Tibial nerve (tissue), 4 donors: ENCODE data around the gene SLC25A34. TPM values are rescaled to one million over a fixed set of nuclear protein-coding genes. Genes with fewer than 3 reads are reported as not detected.
A peak's percentile ranks its signal among the peaks of the same experiment; 100 is the strongest.

Experiments
- DNase-seq, 2 donors: peaks; one replicate each; pipeline ENCODE4 v3.0.0-alpha.2; 2019; ENCODE audit warnings: low spot score in 2 of 2
- H3K27ac ChIP-seq, 4 donors: fragments of 200-600 bp; sonication (generic) in 3 of 4; one replicate each; pipeline ENCODE4 v1.5.1; 2017 to 2019; ENCODE audit warnings: mild to moderate bottlenecking in 1 of 4
- H3K27me3 ChIP-seq, 2 donors: fragments of 200-600 bp; sonication (generic) in 1 of 2; one replicate each; pipeline versions ENCODE4 v1.5.1 to v1.6.0; 2017 to 2019
- H3K36me3 ChIP-seq, 3 donors: fragments of 200-600 bp; sonication (generic); one replicate each; pipeline ENCODE4 v1.5.1; 2018 to 2019
- H3K4me1 ChIP-seq, 4 donors: fragments of 200-600 bp; sonication (generic) in 3 of 4; one replicate each; pipeline ENCODE4 v1.5.1; 2017 to 2019
- H3K4me3 ChIP-seq, 4 donors: fragments of 200-600 bp; sonication (generic) in 3 of 4; one replicate each; pipeline ENCODE4 v1.5.1; 2017 to 2019; ENCODE audit warnings: mild to moderate bottlenecking in 1 of 4, moderate library complexity in 1 of 4
- H3K9me3 ChIP-seq, 4 donors: fragments of 200-600 bp; sonication (generic) in 3 of 4; one replicate each; pipeline ENCODE4 v1.5.1; 2017 to 2019
- EP300 ChIP-seq, 2 donors: sonication (generic); formaldehyde crosslinking; IDR thresholded peaks; one replicate each; pipeline ENCODE4 v1.6.1; 2017; ENCODE audit warnings: antibody characterized with exemption in 2 of 2, mild to moderate bottlenecking in 1 of 2
- POLR2A ChIP-seq, 2 donors: fragments of 450-650 bp; IDR thresholded peaks; one replicate each; pipeline ENCODE4 v1.6.1; 2017; ENCODE audit warnings: antibody characterized with exemption in 2 of 2, mild to moderate bottlenecking in 2 of 2, moderate library complexity in 2 of 2
- WGBS, 2 donors: methylation state at CpG; one replicate each; pipeline ENCODE4 v1.1.5; 2018; 5-methylcytosine and 5-hydroxymethylcytosine counted together
- total RNA-seq, 4 donors: library from RNA; depleted of rRNA; stranded (reverse); fragments of >200 nt; gene quantifications; one replicate each; pipeline ENCODE4 v1.1.0, GENCODE V29; 2016
- TF ChIP-seq, protein P1 (sequence below), 5 experiments: fragments of 200-600 bp in 3 of 5; fragments of 450-650 bp in 2 of 5; sonication (generic) in 3 of 5; IDR thresholded peaks; one replicate each; pipeline ENCODE4 v1.5.1; 2016 to 2019; ENCODE audit warnings: antibody characterized with exemption in 5 of 5, mild to moderate bottlenecking in 3 of 5, moderate library complexity in 2 of 5

SLC25A34 gene
- total RNA-seq, 4 donors from 2014 or later = 2.8 to 23.7 (median 3.3) TPM

DNA sequence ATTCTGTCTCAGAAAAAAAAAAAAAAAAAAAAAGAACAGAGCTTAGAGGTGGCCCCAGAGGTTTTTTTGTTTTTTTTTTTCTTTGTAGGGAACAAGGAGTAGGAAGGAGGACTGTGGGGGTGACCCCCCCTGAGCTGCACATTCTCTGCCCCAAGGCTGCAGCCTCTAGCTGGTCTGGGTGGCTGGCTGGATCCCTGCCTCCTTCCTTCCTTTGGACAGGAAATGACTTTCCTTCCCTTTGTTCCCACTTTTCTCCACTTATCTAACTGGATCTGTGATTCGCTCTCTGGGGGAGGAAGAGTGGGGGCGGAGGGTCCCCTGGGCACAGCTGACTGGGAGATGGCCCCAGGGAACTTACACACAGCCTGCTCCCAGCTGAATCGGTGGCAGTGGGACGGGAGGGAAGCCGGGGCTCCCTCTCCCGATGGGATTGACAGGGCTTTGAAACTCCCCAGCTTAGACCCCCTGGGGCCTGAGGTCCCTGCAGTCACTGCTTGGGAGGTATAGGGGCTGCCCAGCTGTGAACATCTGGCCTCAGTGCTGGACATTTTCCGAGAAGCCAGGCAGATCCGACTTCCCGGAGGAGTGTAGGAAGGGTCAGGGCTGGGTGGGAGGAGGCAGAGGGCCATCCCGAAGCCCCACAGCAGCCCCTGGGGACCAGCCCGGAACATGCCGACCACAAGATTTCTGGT lies 24.6 kb downstream of the SLC25A34 start:
- no peak for DNase-seq
- H3K36me3 ChIP-seq = peaks cover 0 to 3% (median 0%) of the 10 kb centered on the region in 3 donors
- H3K4me1 ChIP-seq = peaks cover 0 to 53% (median 24%) of the 10 kb centered on the region in 4 donors
- H3K27me3 ChIP-seq = peaks cover 0 to 39% of the 10 kb centered on the region in 2 donors
- peak overlapping the region in 3 of 4 donors; percentile 57 to 82 (median 80) for H3K27ac ChIP-seq
- TF ChIP-seq EP300 (IDR thresholded peaks at IDR 0.05) (peak in 1 of 2 donors; percentile 17), POLR2A (IDR thresholded peaks at IDR 0.05) (no peak)
- TF ChIP-seq, protein P1, sequence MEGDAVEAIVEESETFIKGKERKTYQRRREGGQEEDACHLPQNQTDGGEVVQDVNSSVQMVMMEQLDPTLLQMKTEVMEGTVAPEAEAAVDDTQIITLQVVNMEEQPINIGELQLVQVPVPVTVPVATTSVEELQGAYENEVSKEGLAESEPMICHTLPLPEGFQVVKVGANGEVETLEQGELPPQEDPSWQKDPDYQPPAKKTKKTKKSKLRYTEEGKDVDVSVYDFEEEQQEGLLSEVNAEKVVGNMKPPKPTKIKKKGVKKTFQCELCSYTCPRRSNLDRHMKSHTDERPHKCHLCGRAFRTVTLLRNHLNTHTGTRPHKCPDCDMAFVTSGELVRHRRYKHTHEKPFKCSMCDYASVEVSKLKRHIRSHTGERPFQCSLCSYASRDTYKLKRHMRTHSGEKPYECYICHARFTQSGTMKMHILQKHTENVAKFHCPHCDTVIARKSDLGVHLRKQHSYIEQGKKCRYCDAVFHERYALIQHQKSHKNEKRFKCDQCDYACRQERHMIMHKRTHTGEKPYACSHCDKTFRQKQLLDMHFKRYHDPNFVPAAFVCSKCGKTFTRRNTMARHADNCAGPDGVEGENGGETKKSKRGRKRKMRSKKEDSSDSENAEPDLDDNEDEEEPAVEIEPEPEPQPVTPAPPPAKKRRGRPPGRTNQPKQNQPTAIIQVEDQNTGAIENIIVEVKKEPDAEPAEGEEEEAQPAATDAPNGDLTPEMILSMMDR (IDR thresholded peaks at IDR 0.05) = no peak
- no peaks in the 10 kb centered on the region for H3K9me3 ChIP-seq
- 25 to 30% methylated on average over 12 of the region's 12 CpGs for WGBS, 2 donors
- H3K4me3 ChIP-seq = peak overlapping the region in 2 of 4 donors; percentile 2 to 4

GRCh38 chr1:15761366-15762128 lies 25.5 kb downstream of the SLC25A34 start:
- Histone ChIP-seq H3K4me1 (peaks cover 0 to 47% (median 22%) of the 10 kb centered on the region in 4 donors), H3K27me3 (peaks cover 0 to 35% of the 10 kb centered on the region in 2 donors), H3K27ac (peak overlapping the region in 3 of 4 donors; percentile 57 to 82 (median 80)), H3K9me3 (no peaks in the 10 kb centered on the region), H3K4me3 (no peak overlapping the region), H3K36me3 (peaks cover 0 to 4% (median 0%) of the 10 kb centered on the region in 3 donors)
- TF ChIP-seq, protein P1 (IDR thresholded peaks at IDR 0.05) = no peak
- TF ChIP-seq POLR2A (IDR thresholded peaks at IDR 0.05) = no peak
- no peak for TF ChIP-seq EP300 (IDR thresholded peaks at IDR 0.05)
- no peak for DNase-seq
- 56 to 69% methylated on average over 8 of the region's 8 CpGs for WGBS, 2 donors

GRCh38 chr1:15762546-15762945 lies 26.5 kb downstream of the SLC25A34 start:
- Histone ChIP-seq H3K4me3 (no peak overlapping the region), H3K36me3 (peaks cover 0 to 4% (median 0%) of the 10 kb centered on the region in 3 donors), H3K27me3 (peaks cover 0 to 25% of the 10 kb centered on the region in 2 donors), H3K27ac (no peak overlapping the region), H3K9me3 (no peaks in the 10 kb centered on the region), H3K4me1 (peaks cover 0 to 38% (median 20%) of the 10 kb centered on the region in 4 donors)
- no peak for DNase-seq
- TF ChIP-seq, protein P1 (IDR thresholded peaks at IDR 0.05) = no peak
- no peak for TF ChIP-seq POLR2A (IDR thresholded peaks at IDR 0.05)
- TF ChIP-seq EP300 (IDR thresholded peaks at IDR 0.05) = no peak
- 74 to 79% methylated on average over 10 of the region's 10 CpGs for WGBS, 2 donors

GRCh38 chr1:15764269-15764764 lies 28.3 kb downstream of the SLC25A34 start:
- H3K9me3 ChIP-seq = no peaks in the 10 kb centered on the region
- peak overlapping the region in 1 of 4 donors; percentile 41 for H3K27ac ChIP-seq

GRCh38 chr1:15764890-15765289 lies 28.8 kb downstream of the SLC25A34 start:
- TF ChIP-seq, protein P1 (IDR thresholded peaks at IDR 0.05) = no peak
- TF ChIP-seq EP300 (IDR thresholded peaks at IDR 0.05) (no peak), POLR2A (IDR thresholded peaks at IDR 0.05) (no peak)
- peaks cover 0 to 3% of the 10 kb centered on the region in 2 donors for H3K27me3 ChIP-seq
- peaks cover 0 to 14% (median 2%) of the 10 kb centered on the region in 4 donors for H3K4me1 ChIP-seq
- peak overlapping the region in 1 of 4 donors; percentile 41 for H3K27ac ChIP-seq
- no peak overlapping the region for H3K4me3 ChIP-seq
- DNase-seq = no peak
- 87 to 91% methylated on average over 3 to 15 of the region's 15 CpGs for WGBS, 2 donors
- no peaks in the 10 kb centered on the region for H3K9me3 ChIP-seq
- peaks cover 0 to 4% (median 0%) of the 10 kb centered on the region in 3 donors for H3K36me3 ChIP-seq

More at GRCh38 chr1:15764269-15764764, 28.3 kb downstream of the SLC25A34 start:
- 59 to 78% methylated on average over 7 to 10 of the region's 10 CpGs for WGBS, 2 donors
- TF ChIP-seq POLR2A (IDR thresholded peaks at IDR 0.05) = no peak
- Histone ChIP-seq H3K4me1 (peaks cover 0 to 20% (median 4%) of the 10 kb centered on the region in 4 donors), H3K4me3 (no peak overlapping the region), H3K27me3 (peaks cover 0 to 8% of the 10 kb centered on the region in 2 donors), H3K36me3 (peaks cover 0 to 4% (median 0%) of the 10 kb centered on the region in 3 donors)
- DNase-seq = no peak
